Activated CD4-positive, alpha-beta T cell treated with anti-CD3 and anti-CD28 coated beads, Interleukin-2, amount 50 U/mL, for 48 hours (primary cell): ENCODE data around the gene ANXA3.
A peak's percentile ranks its signal among the peaks of the same experiment; 100 is the strongest.

Experiments
- DNase-seq, 2 experiments: peaks; one replicate each; pipeline ENCODE4 v3.0.0-alpha.2; 2020

Gene ANXA3

GRCh38 chr4:78648640-78649363 lies 97.2 kb downstream of the ANXA3 start:
- DNase-seq: no peak

DNA sequence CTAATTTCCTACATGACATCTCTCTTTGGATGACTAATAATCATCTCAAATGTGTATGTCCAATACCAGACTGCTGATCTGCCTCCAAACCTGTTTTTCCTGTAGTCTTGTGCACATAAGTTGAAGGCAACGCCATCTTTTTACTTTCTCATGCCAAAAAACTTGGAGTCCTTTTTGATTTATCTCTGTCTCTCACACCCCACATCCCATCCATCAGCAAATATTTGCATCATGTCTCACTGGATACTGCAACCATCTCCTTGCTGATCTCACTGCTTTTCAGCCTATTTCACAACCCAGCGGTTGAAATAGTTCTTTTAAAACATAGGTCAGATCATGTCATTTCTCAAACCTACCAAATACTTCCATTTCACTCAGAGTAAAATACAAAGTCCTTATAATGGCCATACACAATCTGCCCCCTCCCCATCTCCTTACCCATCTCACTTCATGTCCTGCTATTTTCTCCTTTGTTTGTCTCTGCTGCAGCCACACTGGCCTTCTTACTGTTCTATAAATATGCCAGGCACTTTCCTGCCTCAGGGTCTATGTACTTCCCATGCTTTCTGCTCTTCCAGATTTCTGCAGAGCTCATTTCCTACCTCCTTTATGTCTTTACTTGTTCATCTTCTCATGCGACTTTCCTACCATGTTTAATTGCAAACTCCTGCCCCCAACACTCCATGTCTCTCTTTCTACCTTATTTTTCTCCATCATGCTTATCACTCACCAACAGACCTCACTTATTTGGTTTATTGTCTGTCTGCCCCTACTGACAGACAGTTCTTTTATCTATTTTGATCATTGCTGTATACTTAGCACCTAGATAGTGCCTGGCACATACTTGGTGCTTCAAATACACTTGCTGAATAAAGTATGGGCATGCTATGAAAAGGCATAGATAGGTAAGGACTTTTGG lies 98.8 kb downstream of the ANXA3 start:
- DNase-seq: no peak

GRCh38 chr4:78651250-78651860 lies 99.8 kb downstream of the ANXA3 start:
- DNase-seq: no peak

GRCh38 chr4:78652282-78652876 lies 100.8 kb downstream of the ANXA3 start:
- no peak for DNase-seq

GRCh38 chr4:78653655-78654054 lies 102.1 kb downstream of the ANXA3 start:
- DNase-seq: no peak

DNA sequence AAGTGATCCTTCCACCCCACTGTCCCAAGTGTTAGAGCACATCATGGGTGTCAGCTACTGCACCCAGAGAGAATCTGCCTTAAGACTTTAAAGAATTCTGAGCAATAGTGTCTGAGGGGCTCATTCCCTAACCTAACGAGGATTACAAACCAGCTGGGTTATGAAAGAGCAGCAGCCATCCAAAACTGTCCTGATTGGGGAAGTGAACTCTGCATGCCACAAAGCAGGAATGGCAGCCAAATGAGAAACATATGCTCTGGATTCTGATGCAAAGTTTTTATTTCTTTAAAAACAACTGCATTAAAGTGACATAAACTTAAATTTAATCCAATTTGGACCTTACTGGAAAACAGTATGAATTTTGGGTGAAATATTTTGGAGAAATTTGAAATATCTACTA lies 103.2 kb downstream of the ANXA3 start:
- DNase-seq: no peak

- peak; percentile 17 to 21 for DNase-seq
These were observed 105.4 kb downstream of the ANXA3 start for GRCh38 chr4:78656968-78657445.

DNA sequence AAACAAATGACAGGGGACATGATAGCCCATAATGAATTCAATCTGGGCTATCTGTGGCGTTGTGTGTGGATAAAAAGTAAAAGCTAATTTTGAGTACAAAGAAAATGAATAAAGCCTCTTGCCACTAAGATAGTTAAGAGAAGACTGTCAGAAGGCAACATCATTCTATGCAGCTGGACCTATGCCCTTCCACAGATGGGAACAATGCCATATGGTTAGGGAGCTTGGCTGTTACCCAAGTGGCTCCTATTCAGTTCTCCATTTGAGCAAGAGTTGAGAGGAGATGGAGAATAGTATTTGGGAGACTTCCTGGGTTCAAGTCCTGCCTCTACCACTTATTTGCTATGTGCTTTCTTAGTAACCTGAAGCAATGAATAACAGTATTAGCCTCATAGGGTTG lies 107.7 kb downstream of the ANXA3 start:
- no peak for DNase-seq

- DNase-seq: no peak
These were observed 108.1 kb downstream of the ANXA3 start for GRCh38 chr4:78659665-78660064.
